Embryonic facial prominence (tissue), 1 donor: ENCODE data around the gene RABL2A.
"Not testable (repeated sequence)": the region's sequence is repeated elsewhere in the genome, so short reads cannot be mapped to it uniquely, and the experiment has no call there.

ENCODE experiments used
- DNase-seq: peaks from one replicate; pipeline ENCODE4 v3.0.0-alpha.2; 2016; ENCODE audit errors: extremely low spot score

RABL2A gene

GRCh38 chr2:113609822-113610221 lies 17.2 kb upstream of the RABL2A start:
- DNase-seq = not testable (repeated sequence)

DNA sequence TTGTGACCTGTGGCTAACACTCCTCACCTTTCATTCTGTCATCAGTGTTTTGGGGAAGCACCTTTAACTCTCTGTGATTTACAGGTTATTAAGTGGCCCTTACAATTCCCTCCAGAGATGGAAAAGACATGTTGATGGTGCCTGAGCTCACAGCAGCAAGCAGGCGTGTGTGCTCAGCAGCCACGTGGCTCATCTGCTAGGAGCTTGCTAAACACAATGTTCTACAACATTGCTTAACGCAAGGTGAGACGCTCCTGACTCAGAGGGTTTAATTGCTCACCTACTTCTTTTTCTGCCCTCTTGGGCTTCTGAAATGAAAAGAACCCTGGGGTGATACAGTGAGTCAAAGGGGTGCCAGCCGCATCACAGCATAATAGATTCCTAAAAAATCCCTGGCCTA lies 6.1 kb upstream of the RABL2A start:
- DNase-seq = not testable (repeated sequence)

GRCh38 chr2:113625906-113626305 lies 1.2 kb upstream of the RABL2A start:
- DNase-seq = not testable (repeated sequence)

DNA sequence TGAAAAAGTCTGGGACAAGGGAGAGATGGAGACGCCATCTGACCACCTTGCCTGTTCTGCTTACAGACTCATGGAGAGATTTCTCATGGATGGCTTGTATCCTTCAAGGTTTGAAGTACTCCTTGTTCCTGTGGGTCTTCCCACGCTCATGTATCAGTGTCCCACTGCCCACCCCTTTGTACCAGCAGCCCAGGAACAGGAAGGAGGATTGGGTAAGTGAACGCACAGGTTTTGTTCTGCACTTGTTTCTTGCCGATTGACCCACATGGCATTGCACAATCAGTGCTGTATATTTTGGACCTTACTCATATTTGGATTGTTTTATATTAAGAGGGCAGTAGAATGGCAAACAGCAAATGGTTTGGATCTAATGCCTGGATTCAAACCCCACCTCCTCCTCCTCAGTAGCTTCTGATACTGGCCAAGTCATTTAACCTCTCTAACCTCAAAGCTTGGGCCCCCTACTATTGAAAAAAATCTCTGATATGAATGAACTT lies 5.8 kb downstream of the RABL2A start:
- DNase-seq = not testable (repeated sequence)

DNA sequence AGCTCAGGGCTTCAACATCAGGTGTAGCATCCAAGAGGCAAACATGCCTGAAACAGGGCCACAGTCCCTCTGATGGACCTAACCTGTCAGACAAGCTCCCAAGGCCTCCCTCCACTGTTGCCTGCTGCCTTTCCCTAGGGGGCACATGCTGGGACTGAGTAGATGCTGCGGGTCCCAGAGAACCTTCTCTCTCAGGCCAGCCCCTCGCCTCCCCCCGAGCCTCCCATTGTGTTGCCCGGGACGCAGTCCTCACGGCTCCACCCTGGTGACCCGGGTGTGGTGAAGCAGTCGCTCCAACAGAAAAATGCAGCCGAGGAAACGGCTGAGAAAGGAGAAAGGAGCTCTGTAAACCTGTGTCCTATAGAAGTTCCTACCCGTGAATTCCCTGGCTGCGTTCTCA lies 8.3 kb downstream of the RABL2A start:
- not testable (repeated sequence) for DNase-seq

DNA sequence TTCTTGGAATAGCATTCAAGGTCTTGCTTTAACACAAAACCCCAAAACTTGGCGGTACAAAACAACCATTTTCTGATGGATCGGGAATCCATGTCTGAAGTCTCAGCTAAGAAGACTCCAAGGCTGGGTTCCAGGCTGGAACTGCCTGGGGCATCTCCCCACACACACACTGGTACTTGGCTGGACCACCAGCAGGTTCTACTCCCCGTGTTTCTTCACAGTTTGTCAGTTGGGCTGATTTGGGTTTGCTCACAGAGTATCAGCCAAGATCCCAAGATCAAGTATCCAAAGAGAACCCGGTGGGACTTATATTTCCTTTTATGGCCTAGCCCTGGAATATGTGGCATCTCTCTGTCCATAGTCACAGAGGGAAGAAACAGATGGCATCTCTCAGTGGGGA lies 9.2 kb downstream of the RABL2A start:
- not testable (repeated sequence) for DNase-seq

GRCh38 chr2:113638084-113638483 lies 11.0 kb downstream of the RABL2A start:
- DNase-seq = not testable (repeated sequence)

- not testable (repeated sequence) for DNase-seq
Measured at GRCh38 chr2:113646217-113646616, 19.2 kb downstream of the RABL2A start.

DNA sequence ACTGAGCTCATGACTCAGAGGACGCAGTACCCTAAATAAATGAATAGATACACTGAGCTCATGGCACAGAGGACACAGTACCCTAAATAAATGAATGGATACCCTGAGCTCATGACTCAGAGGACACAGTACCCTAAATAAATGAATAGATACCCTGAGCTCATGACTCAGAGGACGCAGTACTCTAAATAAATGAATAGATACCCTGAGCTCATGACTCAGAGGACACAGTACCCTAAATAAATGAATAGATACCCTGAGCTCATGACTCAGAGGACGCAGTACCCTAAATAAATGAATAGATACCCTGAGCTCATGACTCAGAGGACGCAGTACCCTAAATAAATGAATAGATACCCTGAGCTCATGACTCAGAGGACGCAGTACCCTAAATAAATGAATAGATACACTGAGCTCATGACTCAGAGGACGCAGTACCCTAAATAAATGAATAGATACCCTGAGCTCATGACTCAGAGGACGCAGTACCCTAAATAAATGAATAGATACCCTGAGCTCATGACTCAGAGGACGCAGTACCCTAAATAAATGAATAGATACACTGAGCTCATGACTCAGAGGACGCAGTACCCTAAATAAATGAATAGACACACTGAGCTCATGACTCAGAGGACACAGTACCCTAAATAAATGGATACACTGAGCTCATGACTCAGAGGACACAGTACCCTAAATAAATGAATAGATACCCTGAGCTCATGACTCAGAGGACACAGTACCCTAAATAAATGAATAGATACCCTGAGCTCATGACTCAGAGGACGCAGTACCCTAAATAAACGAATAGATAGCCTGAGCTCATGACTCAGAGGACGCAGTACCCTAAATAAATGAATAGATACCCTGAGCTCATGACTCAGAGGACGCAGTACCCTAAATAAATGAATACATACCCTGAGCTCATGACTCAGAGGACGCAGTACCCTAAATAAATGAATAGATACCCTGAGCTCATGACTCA lies 24.1 kb downstream of the RABL2A start:
- not testable (repeated sequence) for DNase-seq

DNA sequence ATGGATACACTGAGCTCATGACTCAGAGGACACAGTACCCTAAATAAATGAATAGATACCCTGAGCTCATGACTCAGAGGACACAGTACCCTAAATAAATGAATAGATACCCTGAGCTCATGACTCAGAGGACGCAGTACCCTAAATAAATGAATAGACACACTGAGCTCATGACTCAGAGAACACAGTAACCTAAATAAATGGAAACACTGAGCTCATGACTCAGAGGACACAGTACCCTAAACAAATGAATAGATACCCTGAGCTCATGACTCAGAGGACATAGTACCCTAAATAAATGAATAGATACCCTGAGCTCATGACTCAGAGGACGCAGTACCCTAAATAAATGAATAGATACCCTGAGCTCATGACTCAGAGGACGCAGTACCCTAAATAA lies 25.5 kb downstream of the RABL2A start:
- DNase-seq = not testable (repeated sequence)

DNA sequence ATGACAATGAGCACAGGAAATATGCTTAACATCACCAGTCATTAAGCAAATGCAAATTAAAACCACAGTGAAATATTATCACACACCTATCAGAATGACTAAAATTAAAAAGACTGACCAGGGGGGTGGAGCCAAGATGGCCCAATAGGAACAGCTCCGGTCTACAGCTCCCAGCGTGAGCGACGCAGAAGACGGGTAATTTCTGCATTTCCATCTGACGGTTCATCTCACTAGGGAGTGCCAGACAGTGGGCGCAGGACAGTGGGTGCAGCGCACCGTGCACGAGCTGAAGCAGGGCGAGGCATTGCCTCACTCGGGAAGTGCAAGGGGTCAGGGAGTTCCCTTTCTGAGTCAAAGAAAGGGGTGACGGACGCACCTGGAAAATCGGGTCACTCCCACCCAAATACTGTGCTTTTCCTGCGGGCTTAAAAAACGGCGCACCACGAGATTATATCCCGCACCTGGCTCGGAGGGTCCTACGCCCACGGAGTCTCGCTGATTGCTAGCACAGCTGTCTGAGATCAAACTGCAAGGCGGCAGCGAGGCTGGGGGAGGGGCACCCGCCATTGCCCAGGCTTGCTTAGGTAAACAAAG lies 29.1 kb downstream of the RABL2A start:
- DNase-seq = not testable (repeated sequence)

GRCh38 chr2:113657735-113658134 lies 30.7 kb downstream of the RABL2A start:
- not testable (repeated sequence) for DNase-seq

GRCh38 chr2:113663285-113664060 lies 36.4 kb downstream of the RABL2A start:
- DNase-seq = not testable (repeated sequence)

DNA sequence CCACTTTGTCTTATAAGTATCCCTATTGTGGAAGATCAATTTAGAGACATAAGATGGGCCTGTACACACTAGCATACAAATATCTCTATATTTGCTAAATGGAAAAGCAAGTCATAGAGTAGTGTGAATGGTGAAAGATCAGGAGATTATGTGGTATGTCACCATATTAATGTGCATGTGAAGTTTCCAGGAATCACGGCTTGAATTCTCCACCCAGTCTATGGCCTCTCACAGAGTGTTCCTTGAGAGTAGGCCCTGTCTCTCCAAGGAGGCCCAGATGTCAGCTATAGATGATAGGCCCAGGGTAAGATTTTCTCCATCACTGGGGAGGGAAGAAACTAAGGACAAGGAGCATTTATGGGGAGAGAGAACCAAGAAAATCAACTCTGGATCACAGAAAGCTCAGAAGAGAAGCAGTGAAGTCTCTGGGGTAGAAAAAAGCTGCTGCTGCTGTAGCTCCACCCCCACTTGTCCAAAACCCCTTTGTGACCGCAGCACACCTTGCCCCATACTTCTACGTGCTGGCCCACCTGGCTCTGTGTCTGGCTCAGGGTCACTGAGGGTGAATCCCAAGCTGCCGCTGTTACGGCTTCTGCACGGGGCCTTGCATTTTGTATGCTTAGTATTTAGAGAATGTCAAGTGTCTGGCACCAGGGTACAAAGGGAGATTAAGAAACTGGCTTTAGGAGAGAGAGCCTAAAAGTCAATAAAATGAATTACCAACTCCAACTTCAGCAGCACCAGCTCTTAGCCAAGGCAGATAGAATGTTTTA lies 37.9 kb downstream of the RABL2A start:
- DNase-seq = not testable (repeated sequence)

DNA sequence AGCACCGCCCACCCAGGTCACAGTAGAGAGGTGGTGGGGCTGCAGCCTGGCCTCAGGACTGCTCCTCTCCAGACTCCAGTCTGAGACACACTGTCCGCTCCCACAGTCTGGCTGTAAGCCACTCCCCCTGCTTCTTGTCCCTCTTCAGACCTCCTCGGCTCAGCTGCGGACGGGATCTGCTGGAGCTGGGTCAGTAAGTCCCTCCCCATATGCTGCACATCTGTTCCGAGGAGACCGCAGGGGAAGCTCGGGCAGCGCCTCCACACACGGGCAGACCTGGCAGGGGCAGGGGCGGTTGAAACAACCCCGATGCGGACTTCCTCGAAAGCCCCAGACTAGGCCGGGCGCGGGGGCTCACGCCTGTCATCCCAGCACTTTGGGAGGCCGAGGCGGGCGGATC lies 41.9 kb downstream of the RABL2A start:
- not testable (repeated sequence) for DNase-seq

DNA sequence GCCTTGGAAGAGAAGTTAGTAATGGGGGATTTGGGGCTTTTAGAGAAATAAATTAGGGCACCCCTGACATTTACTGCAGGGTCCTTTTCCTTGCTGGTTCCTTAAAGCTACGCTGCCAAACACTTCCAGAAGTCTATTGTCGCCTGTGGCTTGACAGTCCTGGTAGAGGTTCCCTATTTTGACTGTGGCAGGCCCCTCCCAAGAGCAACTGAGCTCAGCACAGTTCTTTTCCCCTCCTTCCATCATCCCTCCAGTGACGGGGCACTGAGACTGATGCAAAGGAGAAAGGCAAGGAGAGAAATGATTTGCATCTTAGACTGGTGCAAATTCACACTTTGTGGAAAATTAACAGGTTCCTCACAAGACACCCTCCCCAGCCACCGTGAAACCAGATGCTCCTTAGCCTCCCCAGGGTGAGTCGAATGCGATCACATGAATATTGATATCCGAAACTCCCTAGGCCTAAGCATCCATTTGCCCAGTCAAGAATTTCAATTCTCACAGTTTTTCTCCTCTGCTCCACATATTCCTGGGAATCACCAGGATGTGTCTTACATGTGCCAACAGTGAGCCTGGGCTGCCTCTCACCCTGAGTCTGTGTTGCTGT lies 45.4 kb downstream of the RABL2A start:
- DNase-seq = no peak

- DNase-seq = no peak
Measured at GRCh38 chr2:113675875-113676274, 48.8 kb downstream of the RABL2A start.

DNA sequence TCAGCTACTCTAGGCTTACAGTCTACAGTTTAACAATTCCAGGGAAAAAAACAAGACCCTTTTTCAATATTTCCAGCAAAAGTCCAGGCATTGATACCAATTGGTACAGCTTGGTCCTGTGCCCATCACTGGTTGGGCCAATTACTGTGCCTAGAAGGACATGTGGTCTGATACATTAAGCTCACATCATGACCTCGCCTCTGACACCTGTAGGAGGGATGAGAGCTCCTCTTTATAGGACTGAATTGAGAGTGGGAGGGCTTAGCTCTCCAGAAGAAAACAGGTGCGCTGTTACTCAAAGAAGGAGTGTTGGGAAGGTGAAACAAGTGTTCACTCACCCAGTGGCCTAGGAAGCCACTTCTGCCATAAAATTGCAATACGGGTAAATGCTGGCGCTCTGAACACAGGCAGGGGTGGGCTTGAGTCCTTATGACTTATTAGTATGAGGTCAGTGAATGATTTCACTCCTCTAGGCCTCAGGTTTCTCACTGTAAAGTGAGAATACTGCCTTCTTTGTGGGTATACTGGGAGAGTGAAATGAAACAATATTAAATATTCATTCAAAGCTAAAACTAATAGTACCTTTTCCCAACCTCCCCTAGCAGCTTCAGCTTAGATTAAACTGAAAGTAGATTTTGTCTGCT lies 49.7 kb downstream of the RABL2A start:
- DNase-seq = no peak

DNA sequence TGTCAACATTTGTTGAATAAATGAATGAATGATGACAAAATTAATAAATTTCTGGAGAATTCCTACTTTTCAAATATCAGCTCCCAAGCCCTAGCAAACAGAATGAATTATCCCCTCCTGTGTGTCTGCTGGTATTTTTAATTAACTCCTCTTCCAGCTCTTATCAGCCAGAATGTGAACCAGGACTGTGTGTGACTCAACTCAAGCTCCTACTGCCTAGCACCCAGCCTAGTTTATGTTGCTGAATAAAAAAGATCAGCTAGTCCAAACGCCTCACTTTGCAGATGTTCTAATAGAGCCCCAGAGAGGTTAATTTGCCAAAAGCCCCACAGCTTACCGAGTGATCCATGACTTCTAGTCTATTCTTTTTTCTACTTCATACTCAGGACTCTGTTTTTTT lies 50.3 kb downstream of the RABL2A start:
- no peak for DNase-seq

DNA sequence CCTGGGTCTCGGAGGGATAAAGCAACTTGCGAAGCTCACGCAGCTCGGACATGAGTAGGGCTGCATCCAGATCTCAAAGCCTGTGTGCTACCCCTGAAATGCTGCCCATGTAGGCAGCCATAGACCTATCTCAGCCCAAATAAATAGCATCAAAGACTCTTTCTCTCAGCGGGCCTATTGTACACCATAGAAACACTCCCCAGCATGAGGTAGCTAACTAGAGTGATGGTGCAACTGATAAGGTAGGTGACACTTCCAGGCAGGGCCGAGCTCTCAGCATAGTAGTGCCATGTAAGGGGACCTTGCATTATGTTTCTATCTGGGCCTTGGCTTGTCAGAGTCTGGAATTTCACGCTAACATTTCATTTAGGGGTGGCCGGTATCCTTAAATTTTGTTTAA lies 52.4 kb downstream of the RABL2A start:
- DNase-seq = no peak
